SK-N-SH (cell line): Measurements from ENCODE around the gene SORCS3. TPM values are rescaled to one million over a fixed set of nuclear protein-coding genes. Genes with fewer than 3 reads are reported as not detected.

ENCODE experiments used
- CTCF ChIA-PET: fragments of 300-600, 350-600 bp; formaldehyde crosslinking; extraction: SDS; loops from one replicate; lab custom pipeline; 2021; lab: Yijun Ruan, JAX
- POLR2A ChIA-PET: fragments of 350-600 bp; sonication (Branson Sonifier 250); formaldehyde crosslinking; extraction: SDS; loops from one replicate; lab custom pipeline; 2020; ENCODE audit warnings: antibody characterized with exemption, inconsistent platforms; lab: Yijun Ruan, JAX
- DNase-seq: peaks from one replicate; pipeline ENCODE4 v3.0.0; 2012
- H2AFZ ChIP-seq: fragments of 200-600 bp; sonication (generic); 2 replicates; pipeline ENCODE4 v1.8.1; 2016; ENCODE audit warnings: antibody characterized with exemption, mild to moderate bottlenecking, low read depth
- H3F3A ChIP-seq: fragments of 200-600 bp; sonication (generic); replicated peaks from 2 replicates; pipeline ENCODE3; 2016; ENCODE audit warnings: antibody characterized with exemption, mild to moderate bottlenecking; ENCODE audit not compliant: insufficient read depth
- H3K27ac ChIP-seq, 2 experiments: fragments of 200-500 bp in 1 of 2; fragments of 200-600 bp in 1 of 2; sonication (Bioruptor generic) in 1 of 2; sonication (generic), shearing (Covaris generic) in 1 of 2; 2 replicates each; pipeline versions ENCODE4 v1.5.1 to v1.6.1; 2014 to 2016; ENCODE audit warnings: low read depth in 2 of 2, inconsistent platforms in 1 of 2, low read length in 1 of 2, mild to moderate bottlenecking in 1 of 2, mixed read lengths in 1 of 2
- H3K27me3 ChIP-seq: fragments of 200-600 bp; sonication (generic), shearing (Covaris generic); 2 replicates; pipeline ENCODE4 v1.6.1; 2016; ENCODE audit warnings: mixed run types; ENCODE audit not compliant: insufficient read depth
- H3K36me3 ChIP-seq, 2 experiments: fragments of 200-500 bp in 1 of 2; fragments of 200-600 bp in 1 of 2; sonication (Bioruptor generic) in 1 of 2; sonication (generic) in 1 of 2; replicated peaks in 1 of 2; 2 replicates each; pipeline versions ENCODE3 to v1.5.1; 2014 to 2016; ENCODE audit warnings: low read length in 1 of 2, mild to moderate bottlenecking in 1 of 2; ENCODE audit not compliant: insufficient read depth in 2 of 2, control insufficient read depth in 1 of 2
- H3K4me1 ChIP-seq, 2 experiments: fragments of 200-500 bp in 1 of 2; fragments of 200-600 bp in 1 of 2; sonication (Bioruptor generic) in 1 of 2; sonication (generic), shearing (Covaris generic) in 1 of 2; 2 replicates each; pipeline versions ENCODE4 v1.5.1 to v1.6.1; 2014 to 2016; ENCODE audit warnings: low read depth in 1 of 2, low read length in 1 of 2, mixed run types in 1 of 2; ENCODE audit not compliant: insufficient read depth in 2 of 2, control insufficient read depth in 1 of 2
- H3K4me2 ChIP-seq: fragments of 200-600 bp; sonication (generic), shearing (Covaris generic); 2 replicates; pipeline ENCODE4 v1.6.1; 2017; ENCODE audit warnings: mixed run types
- H3K4me3 ChIP-seq, 2 experiments: fragments of 200-500 bp in 1 of 2; fragments of 200-600 bp in 1 of 2; sonication (Bioruptor generic) in 1 of 2; sonication (generic), shearing (Covaris generic) in 1 of 2; 2 replicates each; pipeline versions ENCODE4 v1.5.1 to v1.8.1; 2014 to 2016; ENCODE audit warnings: low read depth in 2 of 2, inconsistent platforms in 1 of 2, low read length in 1 of 2, mild to moderate bottlenecking in 1 of 2, mixed read lengths in 1 of 2, moderate library complexity in 1 of 2
- H3K79me2 ChIP-seq: fragments of 200-600 bp; sonication (generic); 2 replicates; pipeline ENCODE4 v1.8.1; 2017; ENCODE audit warnings: mild to moderate bottlenecking; ENCODE audit not compliant: insufficient read depth
- H3K9ac ChIP-seq: fragments of 200-600 bp; sonication (generic); 2 replicates; pipeline ENCODE4 v1.6.1; 2017; ENCODE audit warnings: mixed run types
- H3K9me2 ChIP-seq: fragments of 200-600 bp; sonication (generic); 2 replicates; pipeline ENCODE4 v1.6.1; 2017; ENCODE audit warnings: mixed run types
- H3K9me3 ChIP-seq: fragments of 200-600 bp; sonication (generic); 2 replicates; pipeline ENCODE4 v1.6.1; 2017; ENCODE audit warnings: mixed run types, mild to moderate bottlenecking, moderate library complexity
- H4K20me1 ChIP-seq: fragments of 200-600 bp; sonication (generic); 2 replicates; pipeline ENCODE4 v1.6.1; 2017; ENCODE audit warnings: mild to moderate bottlenecking, mixed run types; ENCODE audit not compliant: insufficient read depth
- CHD2 ChIP-seq: fragments of 150-350 bp; IDR thresholded peaks from 2 replicates; pipeline ENCODE4 v1.6.1; 2018; ENCODE audit warnings: low read length; ENCODE audit not compliant: partially characterized antibody
- CTCF ChIP-seq: fragments of 200-600 bp; sonication (generic); IDR thresholded peaks from 2 replicates; pipeline ENCODE4 v1.6.1; 2017; ENCODE audit warnings: antibody characterized with exemption, mild to moderate bottlenecking, moderate library complexity
- ELF1 ChIP-seq: IDR thresholded peaks from 2 replicates; pipeline ENCODE4 v1.4.0; 2012
- FOSL2 ChIP-seq: IDR thresholded peaks from 2 replicates; pipeline ENCODE4 v1.4.0; 2012; ENCODE audit warnings: low read depth, mild to moderate bottlenecking, moderate library complexity, borderline replicate concordance
- FOXM1 ChIP-seq: IDR thresholded peaks from 2 replicates; pipeline ENCODE4 v1.4.0; 2012; ENCODE audit warnings: low read depth, mild to moderate bottlenecking
- GABPA ChIP-seq: IDR thresholded peaks from 2 replicates; pipeline ENCODE4 v1.4.0; 2012; ENCODE audit warnings: low read depth, mild to moderate bottlenecking
- GATA2 ChIP-seq: sonication (generic); formaldehyde crosslinking; IDR thresholded peaks from 2 replicates; pipeline ENCODE4 v1.5.0; 2020; ENCODE audit warnings: mild to moderate bottlenecking, missing genetic modification reagents
- JUND ChIP-seq: IDR thresholded peaks from 2 replicates; pipeline ENCODE4 v1.4.0; 2012
- MAX ChIP-seq: IDR thresholded peaks from 2 replicates; pipeline ENCODE4 v1.4.0; 2012; ENCODE audit warnings: low read depth
- MEF2A ChIP-seq: IDR thresholded peaks from 2 replicates; pipeline ENCODE4 v1.4.0; 2012; ENCODE audit warnings: low read depth, borderline replicate concordance
- MXI1 ChIP-seq: IDR thresholded peaks from 2 replicates; pipeline ENCODE4 v1.6.1; 2012; ENCODE audit warnings: mild to moderate bottlenecking, low read depth, low read length, improper control_type of control experiment
- NFIC ChIP-seq: IDR thresholded peaks from 2 replicates; pipeline ENCODE4 v1.4.0; 2012; ENCODE audit warnings: borderline replicate concordance
- PBX3 ChIP-seq: IDR thresholded peaks from 2 replicates; pipeline ENCODE4; 2012
- POLR2AphosphoS5 ChIP-seq: IDR thresholded peaks from 2 replicates; pipeline ENCODE4 v1.6.1; 2012; ENCODE audit warnings: low read depth, low read length
- RCOR1 ChIP-seq: fragments of 150-350 bp; IDR thresholded peaks from 2 replicates; pipeline ENCODE4 v1.6.1; 2017; ENCODE audit warnings: antibody characterized with exemption, low read length
- RFX5 ChIP-seq: IDR thresholded peaks from 2 replicates; pipeline ENCODE4 v1.6.1; 2012; ENCODE audit warnings: mild to moderate bottlenecking, improper control_type of control experiment, low read length
- TAF1 ChIP-seq: IDR thresholded peaks from 2 replicates; pipeline ENCODE4 v1.6.1; 2012; ENCODE audit warnings: low read depth, mild to moderate bottlenecking, low read length, moderate library complexity, borderline replicate concordance
- TEAD4 ChIP-seq: IDR thresholded peaks from 2 replicates; pipeline ENCODE4 v1.4.0; 2012; ENCODE audit warnings: mild to moderate bottlenecking, borderline replicate concordance; ENCODE audit not compliant: insufficient read depth
- USF1 ChIP-seq: IDR thresholded peaks from 2 replicates; pipeline ENCODE4 v1.4.0; 2012; ENCODE audit warnings: low read depth, borderline replicate concordance
- YY1 ChIP-seq: IDR thresholded peaks from 2 replicates; pipeline ENCODE4 v1.4.0; 2012; ENCODE audit warnings: low read depth, mild to moderate bottlenecking
- WGBS: methylation state at CpG from one replicate; pipeline ENCODE4 v1.1.6; 2017; ENCODE audit warnings: low lambda C conversion rate; 5-methylcytosine and 5-hydroxymethylcytosine counted together
- polyA plus RNA-seq, 3 experiments: library from polyadenylated mRNA; depleted of rRNA; stranded (reverse); fragments of >200 nt; gene quantifications; 2 replicates each; pipeline ENCODE4 v1.2.3, GENCODE V29; 2012

The SORCS3 gene
- polyA plus RNA-seq, 1 of the 3 experiments (the other 2 are of a cell fraction) = not detected

GRCh38 chr10:104778371-104778770 is 137.3 kb downstream of the SORCS3 start:
- ChIA-PET POLR2A (no interaction called here), CTCF (interaction anchor here (0.8 to 1.7 kb wide), 4 partner anchors 11 to 139 kb away, joined by 3 to 7 read pairs (median 4); no protein-coding TSS in a partner anchor)
- Histone ChIP-seq H2AFZ (no peak overlapping the region), H3K79me2 (no peaks in the 10 kb centered on the region), H3K4me1 (no peaks in the 10 kb centered on the region; a peak in 1 of 4 replicates), H3K9ac (no peak overlapping the region), H4K20me1 (no peaks in the 10 kb centered on the region), H3K4me3 (no peak overlapping the region), H3K9me2 (no peaks in the 10 kb centered on the region), H3K36me3 (no peaks in the 10 kb centered on the region), H3F3A (no peaks in the 10 kb centered on the region), H3K9me3 (no peaks in the 10 kb centered on the region), H3K4me2 (no peak overlapping the region), H3K27me3 (no peaks in the 10 kb centered on the region), H3K27ac (no peak overlapping the region)
- 56% methylated on average over 3 of the region's 3 CpGs for WGBS
- TF ChIP-seq USF1 (no peak), MXI1 (no peak), RCOR1 (no peak), NFIC (no peak), PBX3 (no peak), GATA2 (CRISPR knock-in tag) (no peak), RFX5 (no peak), POLR2AphosphoS5 (no peak), TEAD4 (no peak), CHD2 (no peak)
- DNase-seq = no peak

- CTCF ChIA-PET = interaction anchor here (1.4 kb wide), 1 partner anchor 12 kb away, joined by 3 read pairs; no protein-coding TSS in a partner anchor
- no peak overlapping the region for H2AFZ ChIP-seq
- no peaks in the 10 kb centered on the region for H4K20me1 ChIP-seq
- H3K27me3 ChIP-seq = no peaks in the 10 kb centered on the region
- no peaks in the 10 kb centered on the region for H3K9me3 ChIP-seq
- no peaks in the 10 kb centered on the region for H3K9me2 ChIP-seq
- H3K4me2 ChIP-seq = no peak overlapping the region
- H3K27ac ChIP-seq = no peak overlapping the region
- no peak for TF ChIP-seq ELF1
- no peak for TF ChIP-seq MEF2A
- no peak for TF ChIP-seq TAF1
- TF ChIP-seq NFIC = no peak
- no peak for TF ChIP-seq FOSL2
- TF ChIP-seq FOXM1 = no peak
- TF ChIP-seq CTCF = no peak
- no peak for TF ChIP-seq JUND
- no peak for TF ChIP-seq GABPA
- TF ChIP-seq YY1 = no peak
- TF ChIP-seq MAX = no peak
- DNase-seq = no peak
- H3K4me3 ChIP-seq = no peak overlapping the region
- no peaks in the 10 kb centered on the region for H3K4me1 ChIP-seq
- 55% methylated on average over 12 of the region's 14 CpGs for WGBS
- H3F3A ChIP-seq = no peaks in the 10 kb centered on the region
- POLR2A ChIA-PET = no interaction called here
- H3K36me3 ChIP-seq = no peaks in the 10 kb centered on the region
- H3K9ac ChIP-seq = no peak overlapping the region
- no peaks in the 10 kb centered on the region for H3K79me2 ChIP-seq
Measured at GRCh38 chr10:104779701-104780100, 138.6 kb downstream of the SORCS3 start.
